ENCODE measurements around the gene MFGE8.

DNA sequence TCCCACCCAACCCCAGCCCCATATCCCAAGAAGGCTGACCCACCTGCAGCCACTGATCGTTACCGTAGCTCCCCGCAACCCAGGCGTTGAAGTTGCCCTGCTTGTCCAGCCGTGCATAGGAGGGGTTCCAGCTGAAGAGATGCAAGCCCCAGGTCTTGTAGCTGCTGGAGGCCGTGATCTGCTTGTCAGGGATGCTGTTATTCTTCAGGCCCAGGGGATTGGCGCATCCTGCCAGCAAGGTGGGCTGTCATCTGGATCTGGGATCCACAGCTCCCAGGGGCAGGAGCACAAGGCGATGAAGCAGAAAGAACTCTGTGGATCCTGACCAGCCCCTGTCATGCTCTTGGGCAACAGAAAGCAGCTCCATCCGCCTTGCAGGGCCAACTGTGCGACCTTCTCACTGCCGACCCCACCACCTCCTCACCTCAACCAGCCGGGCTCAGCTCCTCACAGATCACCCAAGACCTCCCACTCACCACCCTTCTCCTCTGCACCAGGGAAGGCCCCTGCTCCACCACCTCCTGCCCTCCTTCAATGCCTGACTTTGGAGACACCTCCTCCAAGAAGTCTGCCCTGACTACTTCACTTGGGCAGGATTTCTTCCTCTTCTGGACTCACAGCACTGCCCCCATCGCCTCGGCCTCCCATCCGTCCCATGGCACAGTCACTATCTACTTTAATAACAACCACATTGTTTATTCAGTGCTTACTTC lies 11.5 kb downstream of the MFGE8 start:
- TF ChIP-seq CTCF (conservative IDR thresholded peaks at IDR 0.05; ENCODE audit: low read depth, low read length) (no peak), EZH2 (IDR thresholded peaks at IDR 0.05; ENCODE audit: borderline replicate concordance, low read depth, low read length, poor library complexity, severe bottlenecking) (no peak)

All from A673 (cell line).